ENCODE results near the gene ZNF497. TPM values are rescaled to one million over a fixed set of nuclear protein-coding genes. Genes with fewer than 3 reads are reported as not detected.

Gene ZNF497
- total and polyA plus RNA-seq, 2 of the 8 experiments (the other 6 are each of a cell fraction or from before 2014, with no cell fraction given) = 0.93 to 1.4 TPM

DNA sequence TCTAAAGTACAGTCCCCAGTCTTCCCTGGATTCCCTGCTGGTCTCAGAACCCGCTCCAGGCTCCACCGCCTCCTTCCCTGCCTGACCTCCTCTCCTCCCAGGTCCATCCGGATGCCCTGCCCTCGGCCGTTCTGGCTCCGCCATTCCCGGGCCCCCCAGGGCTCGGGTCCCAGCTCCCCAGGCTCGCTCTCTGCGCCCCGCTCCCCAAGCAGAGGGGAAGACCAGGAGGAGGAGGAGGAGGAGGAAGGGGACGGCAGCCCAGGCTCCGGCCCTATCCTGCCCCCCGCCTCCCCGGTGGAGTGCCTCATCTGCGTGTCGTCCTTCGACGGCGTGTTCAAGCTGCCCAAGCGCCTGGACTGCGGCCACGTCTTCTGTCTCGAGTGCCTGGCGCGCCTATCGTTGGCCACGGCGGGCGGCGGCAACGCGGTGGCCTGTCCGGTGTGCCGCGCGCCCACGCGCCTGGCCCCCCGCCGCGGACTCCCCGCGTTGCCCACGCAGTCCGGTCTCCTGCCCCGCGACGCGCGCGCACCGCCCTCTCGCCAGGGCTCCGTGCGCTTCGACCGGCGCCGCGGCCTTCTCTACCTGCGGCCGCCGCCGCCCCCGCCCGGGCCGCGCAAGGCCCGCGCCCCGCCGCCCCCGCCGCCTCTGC lies 33.6 kb upstream of the ZNF497 start (continued):
- TF ChIP-seq CHD7 (IDR thresholded peaks at IDR 0.05; ENCODE audit: insufficient replicate concordance, low read length) (no peak), RXRA (IDR thresholded peaks at IDR 0.05; ENCODE audit: insufficient read depth, low read depth, low read length) (no peak), TEAD4 (IDR thresholded peaks at IDR 0.05; ENCODE audit: low read depth, low read length) (no peak), HDAC6 (IDR thresholded peaks at IDR 0.05; ENCODE audit: low read depth, low read length) (no peak), ASH2L (IDR thresholded peaks at IDR 0.05; ENCODE audit: low read length) (peak; percentile 24)

Data from H1 (cell line).